DMS 273 treated with DMSO at 0.1 percent for 48 hours (cell line): Measurements from ENCODE around the gene ZNF468.
"Not testable (repeated sequence)": the region's sequence is repeated elsewhere in the genome, so short reads cannot be mapped to it uniquely, and the experiment has no call there.

Source experiments
- DNase-seq: peaks from one replicate; lab custom pipeline; 2025; lab: John Stamatoyannopoulos, UW

The ZNF468 gene

DNA sequence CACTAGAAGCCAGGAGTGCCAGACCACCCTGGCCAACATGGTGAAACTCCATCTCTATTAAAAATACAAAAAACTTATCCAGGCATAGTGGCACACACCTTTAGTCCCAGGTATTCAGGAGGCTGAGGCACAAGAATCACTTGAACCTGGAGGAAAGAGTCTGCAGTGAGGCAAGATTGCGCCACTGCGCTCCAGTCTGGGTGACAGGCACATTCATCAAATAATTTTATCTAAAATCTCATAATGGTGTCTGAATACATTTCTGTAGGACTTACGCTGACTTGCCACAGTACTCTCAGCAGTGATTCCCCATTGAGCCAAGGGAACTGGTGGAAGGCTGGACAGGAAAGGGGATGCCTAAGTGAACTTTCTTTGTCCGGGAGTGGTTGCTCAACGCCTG lies 31.7 kb downstream of the ZNF468 start:
- no peak for DNase-seq

DNA sequence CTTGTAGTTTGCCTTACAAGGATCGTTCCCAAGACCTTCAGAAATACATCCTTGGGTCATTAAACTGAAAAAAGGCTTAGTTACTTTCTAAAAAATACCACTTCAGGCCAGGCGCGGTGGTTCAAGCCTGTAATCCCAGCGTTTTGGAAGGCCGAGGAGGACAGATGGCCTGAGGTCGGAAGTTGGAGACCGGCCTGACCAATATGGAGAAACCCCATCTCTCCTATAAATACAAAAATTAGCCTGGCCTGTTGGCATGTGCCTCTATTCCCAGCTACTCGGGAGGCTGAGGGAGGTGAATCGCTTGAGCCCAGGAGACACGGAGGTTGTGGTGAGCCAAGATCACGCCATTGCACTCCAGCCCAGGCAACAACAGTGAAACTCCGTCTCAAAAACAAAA lies 33.7 kb downstream of the ZNF468 start:
- DNase-seq: no peak

DNA sequence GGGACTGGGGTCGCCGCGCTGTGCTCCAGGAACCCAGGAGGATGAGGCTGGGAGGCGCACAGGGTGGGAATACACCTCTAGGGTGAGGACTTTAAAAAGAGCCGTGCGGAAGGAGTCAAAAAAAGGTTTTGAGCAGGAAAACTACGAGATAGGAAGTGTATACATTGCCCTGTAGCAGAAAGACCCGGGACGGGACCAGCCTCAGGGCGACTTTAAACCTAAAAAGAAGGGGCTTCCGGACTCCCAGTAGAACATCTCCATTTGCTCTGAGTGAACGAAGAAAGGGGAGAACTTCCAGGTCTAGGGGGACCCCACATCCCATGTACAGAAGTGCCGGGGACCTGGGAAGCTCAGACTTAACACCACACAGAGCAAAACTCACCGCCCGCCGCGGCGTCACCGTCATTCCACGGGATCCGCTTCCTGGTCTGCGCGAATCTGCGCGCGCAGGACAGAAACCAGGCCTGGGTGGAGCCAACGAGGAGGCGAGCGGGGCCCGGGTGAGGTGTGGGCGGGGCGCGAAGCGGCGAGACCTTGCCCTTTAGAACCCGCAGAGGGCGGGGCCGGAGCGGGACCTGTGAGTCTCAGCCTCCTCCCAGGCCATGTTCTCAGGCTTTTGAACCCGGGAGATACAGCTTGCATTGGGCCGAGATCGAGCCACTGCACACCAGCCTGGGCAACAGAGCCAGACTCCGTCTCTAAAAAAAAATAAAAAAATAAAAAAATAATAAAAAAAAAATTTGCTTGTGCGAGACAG lies 36.0 kb downstream of the ZNF468 start, which contains the start of gene ZNF28:
ZNF28 (minus strand) TSS at position 430 of the 757 bp plus-strand sequence. CDS start 3,675 bp downstream, outside the sequence.
- DNase-seq: not testable (repeated sequence)

- not testable (repeated sequence) for DNase-seq
These were observed 36.8 kb downstream of the ZNF468 start for GRCh38 chr19:52820472-52821203.

DNA sequence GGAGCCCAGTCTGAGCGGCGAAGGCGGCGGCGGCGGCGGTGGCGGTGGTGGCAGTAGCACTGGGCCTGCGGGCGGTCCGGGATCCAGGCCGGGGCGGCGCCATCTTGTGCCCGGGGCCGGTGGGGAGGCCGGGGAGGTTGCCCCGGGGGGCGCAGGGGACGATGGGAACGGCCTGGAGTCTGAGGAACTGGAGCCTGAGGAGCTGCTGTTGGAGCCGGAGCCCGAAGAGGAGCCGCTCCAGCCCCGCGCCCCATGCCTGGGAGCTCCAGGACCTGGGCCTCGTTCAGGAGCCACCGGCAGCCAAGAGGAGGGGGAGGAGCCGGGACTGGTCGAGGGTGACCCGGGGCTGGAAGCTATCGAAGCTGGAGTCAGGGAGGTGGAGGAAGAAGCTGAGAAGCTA lies 47.6 kb downstream of the ZNF468 start:
- DNase-seq: no peak

GRCh38 chr19:52799950-52800640 lies 57.3 kb downstream of the ZNF468 start:
- not testable (repeated sequence) for DNase-seq

- no peak for DNase-seq
These were observed 68.0 kb downstream of the ZNF468 start for GRCh38 chr19:52789440-52789839.
